LNCaP clone FGC (cell line): ENCODE data around the gene NRIP3.
"Not testable (repeated sequence)": the region's sequence is repeated elsewhere in the genome, so short reads cannot be mapped to it uniquely, and the experiment has no call there.

Experiments used
- DNase-seq: peaks from one replicate; pipeline ENCODE4 v3.0.0-alpha.2; 2011; ENCODE audit warnings: low read depth
- H3K4me3 ChIP-seq: 2 replicates; pipeline ENCODE4 v1.5.1; 2011; ENCODE audit warnings: mild to moderate bottlenecking, low read depth, low read length, control low read depth
- CTCF ChIP-seq: IDR thresholded peaks from 2 replicates; pipeline ENCODE4 v1.5.1; 2012; ENCODE audit warnings: mild to moderate bottlenecking; ENCODE audit not compliant: control insufficient read depth, insufficient read depth; ENCODE audit errors: extremely low read depth

Gene NRIP3

GRCh38 chr11:8980485-8980884 is 23.3 kb downstream of the NRIP3 start:
- H3K4me3 ChIP-seq, result no peak overlapping the region

GRCh38 chr11:8979365-8979764 is 24.4 kb downstream of the NRIP3 start:
- H3K4me3 ChIP-seq, result not testable (repeated sequence)

More at GRCh38 chr11:8980485-8980884, 23.3 kb downstream of the NRIP3 start:
- TF ChIP-seq CTCF, result no peak
- no peak for DNase-seq

GRCh38 chr11:8973121-8973520 is 30.7 kb downstream of the NRIP3 start:
- no peak for TF ChIP-seq CTCF
- H3K4me3 ChIP-seq, result no peak overlapping the region
- DNase-seq, result no peak

More at GRCh38 chr11:8979365-8979764, 24.4 kb downstream of the NRIP3 start:
- DNase-seq, result not testable (repeated sequence)

GRCh38 chr11:8971924-8972316 is 31.9 kb downstream of the NRIP3 start:
- no peak for TF ChIP-seq CTCF
- no peak for DNase-seq
- no peak overlapping the region for H3K4me3 ChIP-seq

GRCh38 chr11:8971196-8971923 is 32.4 kb downstream of the NRIP3 start:
- TF ChIP-seq CTCF, result no peak
- no peak for DNase-seq
- no peak overlapping the region for H3K4me3 ChIP-seq

GRCh38 chr11:8967184-8967583 is 36.6 kb downstream of the NRIP3 start:
- DNase-seq, result no peak
- no peak overlapping the region for H3K4me3 ChIP-seq
- TF ChIP-seq CTCF, result no peak

- no peak for TF ChIP-seq CTCF
- DNase-seq, result peak; percentile 67
- peak within 1 kb of the TSS; percentile 89 for H3K4me3 ChIP-seq
Measured at GRCh38 chr11:8964324-8965320, 39.2 kb downstream of the NRIP3 start, which contains the start of gene TMEM9B. TMEM9B (minus strand) TSS chr11:8964442; CDS start chr11:8964313, 129 bp downstream.
